ENCODE measurements around the gene THEM4.
"Not testable (repeated sequence)": the region's sequence is repeated elsewhere in the genome, so short reads cannot be mapped to it uniquely, and the experiment has no call there.

The THEM4 gene

GRCh38 chr1:151875419-151876097 is 33.8 kb downstream of the THEM4 start:
- Histone ChIP-seq H3K4me1 (ENCODE audit: control insufficient read depth, insufficient read depth, low read length) (no peaks in the 10 kb centered on the region), H3K9me3 (ENCODE audit: control insufficient read depth, insufficient read depth, low read length) (no peaks in the 10 kb centered on the region), H3K27ac (ENCODE audit: low read length) (no peak overlapping the region), H3K27me3 (ENCODE audit: control insufficient read depth, insufficient read depth, low read length) (no peaks in the 10 kb centered on the region), H3K36me3 (ENCODE audit: control insufficient read depth, insufficient read depth, low read length) (no peaks in the 10 kb centered on the region), H3K4me3 (ENCODE audit: low read length) (no peak overlapping the region)
- whole genome bisulfite sequencing (ENCODE audit: insufficient coverage, insufficient read length) = no CpG with 5 or more reads among the region's 1 CpG
- DNase-seq (ENCODE audit: low read depth, low spot score) = no peak

GRCh38 chr1:151872776-151873175 is 36.5 kb downstream of the THEM4 start:
- DNase-seq (ENCODE audit: low read depth, low spot score); H3K36me3 ChIP-seq (ENCODE audit: control insufficient read depth, insufficient read depth, low read length); H3K9me3 ChIP-seq (ENCODE audit: control insufficient read depth, insufficient read depth, low read length); H3K27ac ChIP-seq (ENCODE audit: low read length); H3K27me3 ChIP-seq (ENCODE audit: control insufficient read depth, insufficient read depth, low read length); H3K4me1 ChIP-seq (ENCODE audit: control insufficient read depth, insufficient read depth, low read length); H3K4me3 ChIP-seq (ENCODE audit: low read length): not testable (repeated sequence)
- no CpG with 5 or more reads among the region's 9 CpGs for WGBS (ENCODE audit: insufficient coverage, insufficient read length)

- Histone ChIP-seq H3K36me3 (ENCODE audit: control insufficient read depth, insufficient read depth, low read length) (no peaks in the 10 kb centered on the region), H3K9me3 (ENCODE audit: control insufficient read depth, insufficient read depth, low read length) (no peaks in the 10 kb centered on the region), H3K27ac (ENCODE audit: low read length) (no peak overlapping the region), H3K4me1 (ENCODE audit: control insufficient read depth, insufficient read depth, low read length) (no peaks in the 10 kb centered on the region), H3K27me3 (ENCODE audit: control insufficient read depth, insufficient read depth, low read length) (no peaks in the 10 kb centered on the region), H3K4me3 (ENCODE audit: low read length) (no peak overlapping the region)
- DNase-seq (ENCODE audit: low read depth, low spot score) = no peak
- WGBS (ENCODE audit: insufficient coverage, insufficient read length) = no CpG with 5 or more reads among the region's 5 CpGs
Measured at GRCh38 chr1:151871284-151872030, 37.9 kb downstream of the THEM4 start.

GRCh38 chr1:151868486-151868885 is 40.8 kb downstream of the THEM4 start:
- Histone ChIP-seq H3K4me3 (ENCODE audit: low read length) (no peak overlapping the region), H3K27me3 (ENCODE audit: control insufficient read depth, insufficient read depth, low read length) (no peaks in the 10 kb centered on the region; the same call in 1 of the 2 replicates), H3K27ac (ENCODE audit: low read length) (no peak overlapping the region), H3K9me3 (ENCODE audit: control insufficient read depth, insufficient read depth, low read length) (no peaks in the 10 kb centered on the region), H3K4me1 (ENCODE audit: control insufficient read depth, insufficient read depth, low read length) (no peaks in the 10 kb centered on the region), H3K36me3 (ENCODE audit: control insufficient read depth, insufficient read depth, low read length) (no peaks in the 10 kb centered on the region)
- DNase-seq (ENCODE audit: low read depth, low spot score) = no peak
- no CpG with 5 or more reads among the region's 3 CpGs for WGBS (ENCODE audit: insufficient coverage, insufficient read length)

GRCh38 chr1:151867765-151868411 is 41.4 kb downstream of the THEM4 start:
- Histone ChIP-seq H3K36me3 (ENCODE audit: control insufficient read depth, insufficient read depth, low read length) (no peaks in the 10 kb centered on the region), H3K27me3 (ENCODE audit: control insufficient read depth, insufficient read depth, low read length) (no peaks in the 10 kb centered on the region; the same call in 1 of the 2 replicates), H3K4me1 (ENCODE audit: control insufficient read depth, insufficient read depth, low read length) (no peaks in the 10 kb centered on the region), H3K27ac (ENCODE audit: low read length) (no peak overlapping the region), H3K9me3 (ENCODE audit: control insufficient read depth, insufficient read depth, low read length) (no peaks in the 10 kb centered on the region), H3K4me3 (ENCODE audit: low read length) (no peak overlapping the region)
- WGBS (ENCODE audit: insufficient coverage, insufficient read length) = no CpG with 5 or more reads among the region's 7 CpGs
- no peak for DNase-seq (ENCODE audit: low read depth, low spot score)

GRCh38 chr1:151867321-151867720 is 42.0 kb downstream of the THEM4 start:
- no peak overlapping the region for H3K27ac ChIP-seq (ENCODE audit: low read length)
- no peak for DNase-seq (ENCODE audit: low read depth, low spot score)
- WGBS (ENCODE audit: insufficient coverage, insufficient read length) = no CpG with 5 or more reads among the region's 2 CpGs

GRCh38 chr1:151864411-151864810 is 44.9 kb downstream of the THEM4 start:
- DNase-seq (ENCODE audit: low read depth, low spot score) = no peak
- no peak overlapping the region for H3K27ac ChIP-seq (ENCODE audit: low read length)
- no peaks in the 10 kb centered on the region for H3K36me3 ChIP-seq (ENCODE audit: control insufficient read depth, insufficient read depth, low read length)
- H3K4me1 ChIP-seq (ENCODE audit: control insufficient read depth, insufficient read depth, low read length) = peaks cover 10% of the 10 kb centered on the region
- no peaks in the 10 kb centered on the region for H3K9me3 ChIP-seq (ENCODE audit: control insufficient read depth, insufficient read depth, low read length)
- WGBS (ENCODE audit: insufficient coverage, insufficient read length) = no CpG with 5 or more reads among the region's 2 CpGs
- H3K4me3 ChIP-seq (ENCODE audit: low read length) = no peak overlapping the region
- H3K27me3 ChIP-seq (ENCODE audit: control insufficient read depth, insufficient read depth, low read length) = peaks cover 24% of the 10 kb centered on the region

More at GRCh38 chr1:151867321-151867720, 42.0 kb downstream of the THEM4 start:
- H3K4me3 ChIP-seq (ENCODE audit: low read length) = no peak overlapping the region
- H3K36me3 ChIP-seq (ENCODE audit: control insufficient read depth, insufficient read depth, low read length) = no peaks in the 10 kb centered on the region
- H3K4me1 ChIP-seq (ENCODE audit: control insufficient read depth, insufficient read depth, low read length) = no peaks in the 10 kb centered on the region
- H3K9me3 ChIP-seq (ENCODE audit: control insufficient read depth, insufficient read depth, low read length) = no peaks in the 10 kb centered on the region
- H3K27me3 ChIP-seq (ENCODE audit: control insufficient read depth, insufficient read depth, low read length) = peaks cover 6% of the 10 kb centered on the region; the same call in 1 of the 2 replicates

GRCh38 chr1:151862604-151863003 is 46.7 kb downstream of the THEM4 start:
- no peak overlapping the region for H3K27ac ChIP-seq (ENCODE audit: low read length)
- peaks cover 39% of the 10 kb centered on the region for H3K27me3 ChIP-seq (ENCODE audit: control insufficient read depth, insufficient read depth, low read length)
- DNase-seq (ENCODE audit: low read depth, low spot score) = no peak
- no peaks in the 10 kb centered on the region for H3K9me3 ChIP-seq (ENCODE audit: control insufficient read depth, insufficient read depth, low read length)
- no peaks in the 10 kb centered on the region for H3K36me3 ChIP-seq (ENCODE audit: control insufficient read depth, insufficient read depth, low read length)
- no peak overlapping the region for H3K4me3 ChIP-seq (ENCODE audit: low read length)
- peaks cover 10% of the 10 kb centered on the region for H3K4me1 ChIP-seq (ENCODE audit: control insufficient read depth, insufficient read depth, low read length)

GRCh38 chr1:151860504-151861187 is 48.7 kb downstream of the THEM4 start:
- no CpG with 5 or more reads among the region's 7 CpGs for WGBS (ENCODE audit: insufficient coverage, insufficient read length)
- DNase-seq (ENCODE audit: low read depth, low spot score) = no peak
- Histone ChIP-seq H3K9me3 (ENCODE audit: control insufficient read depth, insufficient read depth, low read length) (no peaks in the 10 kb centered on the region), H3K36me3 (ENCODE audit: control insufficient read depth, insufficient read depth, low read length) (no peaks in the 10 kb centered on the region), H3K4me1 (ENCODE audit: control insufficient read depth, insufficient read depth, low read length) (peaks cover 10% of the 10 kb centered on the region), H3K27ac (ENCODE audit: low read length) (no peak overlapping the region), H3K4me3 (ENCODE audit: low read length) (no peak overlapping the region), H3K27me3 (ENCODE audit: control insufficient read depth, insufficient read depth, low read length) (peaks cover 40% of the 10 kb centered on the region)

- peaks cover 40% of the 10 kb centered on the region for H3K27me3 ChIP-seq (ENCODE audit: control insufficient read depth, insufficient read depth, low read length)
- DNase-seq (ENCODE audit: low read depth, low spot score) = no peak
- peaks cover 10% of the 10 kb centered on the region for H3K4me1 ChIP-seq (ENCODE audit: control insufficient read depth, insufficient read depth, low read length)
- H3K27ac ChIP-seq (ENCODE audit: low read length) = no peak overlapping the region
- H3K36me3 ChIP-seq (ENCODE audit: control insufficient read depth, insufficient read depth, low read length) = no peaks in the 10 kb centered on the region
- H3K4me3 ChIP-seq (ENCODE audit: low read length) = no peak overlapping the region
- no peaks in the 10 kb centered on the region for H3K9me3 ChIP-seq (ENCODE audit: control insufficient read depth, insufficient read depth, low read length)
- no CpG with 5 or more reads among the region's 6 CpGs for WGBS (ENCODE audit: insufficient coverage, insufficient read length)
Measured at GRCh38 chr1:151859891-151860293, 49.4 kb downstream of the THEM4 start.

Measured in iPS DF 6.9 (cell line).